Measurements from ENCODE around the gene KLK2. TPM values are rescaled to one million over a fixed set of nuclear protein-coding genes. Genes with fewer than 3 reads are reported as not detected.

Gene KLK2
- polyA plus RNA-seq, 1 donor (not counting 4 experiments of a cell fraction or from before 2014, with no cell fraction given), result 0.07 TPM

GRCh38 chr19:50875795-50876422, 2.7 kb downstream of the KLK2 start:
- Histone ChIP-seq H4K20me1 (ENCODE audit: control insufficient read depth, extremely low read depth, insufficient read depth, low read length) (no peaks in the 10 kb centered on the region), H3K9ac (ENCODE audit: control insufficient read depth, extremely low read depth, insufficient read depth, low read length) (no peak overlapping the region), H3K9me1 (ENCODE audit: control insufficient read depth, extremely low read depth, insufficient read depth, low read length) (no peaks in the 10 kb centered on the region), H3K4me1 (ENCODE audit: control insufficient read depth, extremely low read depth, insufficient read depth, low read length) (no peaks in the 10 kb centered on the region), H3K27ac (ENCODE audit: control insufficient read depth, insufficient read depth, low read length) (no peak overlapping the region), H3K27me3 (ENCODE audit: control insufficient read depth, extremely low read depth, insufficient read depth, low read length) (peaks cover 24% of the 10 kb centered on the region), H3K4me3 (ENCODE audit: control insufficient read depth in 2 of 3, extremely low read depth in 1 of 3, insufficient read depth in 2 of 3, low read depth in 1 of 3, low read length in 3 of 3) (no peak overlapping the region), H3K4me2 (ENCODE audit: control insufficient read depth, extremely low read depth, insufficient read depth, low read depth, low read length) (no peak overlapping the region), H3K79me2 (ENCODE audit: control insufficient read depth, insufficient read depth, low read length) (no peaks in the 10 kb centered on the region), H3K36me3 (ENCODE audit: control insufficient read depth in 2 of 2, extremely low read depth in 1 of 2, insufficient read depth in 2 of 2, low read length in 2 of 2) (no peaks in the 10 kb centered on the region), H2AFZ (ENCODE audit: control insufficient read depth, low read length) (no peak overlapping the region), H3K9me3 (ENCODE audit: control insufficient read depth, low read depth, low read length) (no peaks in the 10 kb centered on the region)
- DNase-seq (ENCODE audit: low read depth, low spot score) (no peak), FAIRE-seq (no peak)
- TF ChIP-seq EZH2 (IDR thresholded peaks at IDR 0.05; ENCODE audit: low read length) (no peak), CTCF (optimal IDR thresholded peaks at IDR 0.05 in 1 of 3, IDR thresholded peaks at IDR 0.05 in 1 of 3, conservative IDR thresholded peaks at IDR 0.05 in 1 of 3; ENCODE audit: extremely low read depth in 1 of 3, insufficient read depth in 2 of 3, low read length in 3 of 3) (no peak)
- dilution Hi-C loops (cut with MboI; ENCODE audit: extremely low pct_ligation_motif_present, low sequenced_read_pairs), result no loop called here

- Histone ChIP-seq H3K4me2 (ENCODE audit: control insufficient read depth, extremely low read depth, insufficient read depth, low read depth, low read length) (no peak overlapping the region), H3K27ac (ENCODE audit: control insufficient read depth, insufficient read depth, low read length) (no peak overlapping the region), H3K79me2 (ENCODE audit: control insufficient read depth, insufficient read depth, low read length) (no peaks in the 10 kb centered on the region), H3K9ac (ENCODE audit: control insufficient read depth, extremely low read depth, insufficient read depth, low read length) (no peak overlapping the region), H3K27me3 (ENCODE audit: control insufficient read depth, extremely low read depth, insufficient read depth, low read length) (peaks cover 20% of the 10 kb centered on the region), H4K20me1 (ENCODE audit: control insufficient read depth, extremely low read depth, insufficient read depth, low read length) (no peaks in the 10 kb centered on the region), H3K36me3 (ENCODE audit: control insufficient read depth in 2 of 2, extremely low read depth in 1 of 2, insufficient read depth in 2 of 2, low read length in 2 of 2) (no peaks in the 10 kb centered on the region), H3K4me1 (ENCODE audit: control insufficient read depth, extremely low read depth, insufficient read depth, low read length) (no peaks in the 10 kb centered on the region), H3K9me3 (ENCODE audit: control insufficient read depth, low read depth, low read length) (no peaks in the 10 kb centered on the region), H3K4me3 (ENCODE audit: control insufficient read depth in 2 of 3, extremely low read depth in 1 of 3, insufficient read depth in 2 of 3, low read depth in 1 of 3, low read length in 3 of 3) (no peak overlapping the region), H2AFZ (ENCODE audit: control insufficient read depth, low read length) (no peak overlapping the region), H3K9me1 (ENCODE audit: control insufficient read depth, extremely low read depth, insufficient read depth, low read length) (no peaks in the 10 kb centered on the region)
- no peak for FAIRE-seq
- DNase-seq (ENCODE audit: low read depth, low spot score), result no peak
- dilution Hi-C loops (cut with MboI; ENCODE audit: extremely low pct_ligation_motif_present, low sequenced_read_pairs), result no loop called here
- TF ChIP-seq EZH2 (IDR thresholded peaks at IDR 0.05; ENCODE audit: low read length), result no peak
- TF ChIP-seq CTCF (optimal IDR thresholded peaks at IDR 0.05 in 1 of 3, IDR thresholded peaks at IDR 0.05 in 1 of 3, conservative IDR thresholded peaks at IDR 0.05 in 1 of 3; ENCODE audit: extremely low read depth in 1 of 3, insufficient read depth in 2 of 3, low read length in 3 of 3), result no peak
Observed at GRCh38 chr19:50876456-50876855, 3.2 kb downstream of the KLK2 start.

Measured in keratinocyte (primary cell).